Transverse colon (tissue), 3 donors: ENCODE data around the gene SNX32.

Experiments
- POLR2A ChIP-seq: fragments of 450-650 bp; IDR thresholded peaks from one replicate; pipeline ENCODE4 v1.6.1; 2016; ENCODE audit warnings: antibody characterized with exemption, mild to moderate bottlenecking, moderate library complexity
- TF ChIP-seq, protein P1 (sequence below), 5 experiments: fragments of 200-600 bp in 3 of 5; fragments of 450-650 bp in 2 of 5; sonication (generic) in 3 of 5; IDR thresholded peaks; 1 replicate in 2 of 5; 2 replicates in 3 of 5; pipeline ENCODE4 v1.5.1; 2016 to 2017; ENCODE audit warnings: antibody characterized with exemption in 5 of 5, inconsistent platforms in 3 of 5, mild to moderate bottlenecking in 2 of 5, moderate library complexity in 1 of 5

- TF ChIP-seq, protein P1, sequence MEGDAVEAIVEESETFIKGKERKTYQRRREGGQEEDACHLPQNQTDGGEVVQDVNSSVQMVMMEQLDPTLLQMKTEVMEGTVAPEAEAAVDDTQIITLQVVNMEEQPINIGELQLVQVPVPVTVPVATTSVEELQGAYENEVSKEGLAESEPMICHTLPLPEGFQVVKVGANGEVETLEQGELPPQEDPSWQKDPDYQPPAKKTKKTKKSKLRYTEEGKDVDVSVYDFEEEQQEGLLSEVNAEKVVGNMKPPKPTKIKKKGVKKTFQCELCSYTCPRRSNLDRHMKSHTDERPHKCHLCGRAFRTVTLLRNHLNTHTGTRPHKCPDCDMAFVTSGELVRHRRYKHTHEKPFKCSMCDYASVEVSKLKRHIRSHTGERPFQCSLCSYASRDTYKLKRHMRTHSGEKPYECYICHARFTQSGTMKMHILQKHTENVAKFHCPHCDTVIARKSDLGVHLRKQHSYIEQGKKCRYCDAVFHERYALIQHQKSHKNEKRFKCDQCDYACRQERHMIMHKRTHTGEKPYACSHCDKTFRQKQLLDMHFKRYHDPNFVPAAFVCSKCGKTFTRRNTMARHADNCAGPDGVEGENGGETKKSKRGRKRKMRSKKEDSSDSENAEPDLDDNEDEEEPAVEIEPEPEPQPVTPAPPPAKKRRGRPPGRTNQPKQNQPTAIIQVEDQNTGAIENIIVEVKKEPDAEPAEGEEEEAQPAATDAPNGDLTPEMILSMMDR (IDR thresholded peaks at IDR 0.05), result no peak
- no peak for TF ChIP-seq POLR2A
These were observed 39.0 kb downstream of the SNX32 start, which contains the start of gene EFEMP2 for GRCh38 chr11:65872586-65873317.
